Vagina (tissue), 2 donors: Measurements from ENCODE around the gene TMEM35B. TPM values are rescaled to one million over a fixed set of nuclear protein-coding genes. Genes with fewer than 3 reads are reported as not detected.
A peak's percentile ranks its signal among the peaks of the same experiment; 100 is the strongest.

Source experiments
- DNase-seq, 2 donors: peaks; one replicate each; pipeline ENCODE4 v3.0.0-alpha.2; 2017; ENCODE audit errors: extremely low spot score in 2 of 2
- H3K27ac ChIP-seq: fragments of 200-600 bp; sonication (generic); one replicate; pipeline ENCODE4 v1.5.1; 2019
- H3K27me3 ChIP-seq: fragments of 200-600 bp; sonication (generic); one replicate; pipeline ENCODE4 v1.5.1; 2019
- H3K36me3 ChIP-seq, 2 donors: fragments of 200-600 bp; sonication (generic); one replicate each; pipeline ENCODE4 v1.5.1; 2017 to 2019
- H3K4me1 ChIP-seq: fragments of 200-600 bp; sonication (generic); one replicate; pipeline ENCODE4 v1.5.1; 2019
- H3K4me3 ChIP-seq, 2 donors: fragments of 200-600 bp; sonication (generic); 1 replicate in 1 of 2; 2 replicates in 1 of 2; pipeline ENCODE4 v1.5.1; 2016 to 2019
- H3K9me3 ChIP-seq: fragments of 200-600 bp; sonication (generic); one replicate; pipeline ENCODE4 v1.5.1; 2019
- POLR2A ChIP-seq, 2 donors: fragments of 450-650 bp; IDR thresholded peaks; one replicate each; pipeline ENCODE4 v1.6.1; 2017; ENCODE audit warnings: antibody characterized with exemption in 2 of 2, mild to moderate bottlenecking in 2 of 2, moderate library complexity in 2 of 2
- POLR2AphosphoS5 ChIP-seq, 2 donors: sonication (generic); formaldehyde crosslinking; IDR thresholded peaks; one replicate each; pipeline ENCODE4 v1.9.0; 2017; ENCODE audit warnings: antibody characterized with exemption in 2 of 2, mild to moderate bottlenecking in 2 of 2, low read depth in 1 of 2; ENCODE audit not compliant: insufficient read depth in 1 of 2
- intact Hi-C: fragments of 100-400 bp; cut with DNase I; formaldehyde crosslinking; loops from one replicate; pipeline ENCODE4 v1.15.1; 2023
- total RNA-seq: library from RNA; depleted of rRNA; stranded (reverse); fragments of >200 nt; gene quantifications from one replicate; pipeline ENCODE4 v1.2.3, GENCODE V29; 2016
- TF ChIP-seq, protein P1 (sequence below), 3 experiments: fragments of 450-650 bp in 2 of 3; fragments of 200-600 bp in 1 of 3; sonication (generic) in 1 of 3; IDR thresholded peaks; one replicate each; pipeline ENCODE4 v1.5.1; 2017 to 2019; ENCODE audit warnings: antibody characterized with exemption in 3 of 3, mild to moderate bottlenecking in 2 of 3, moderate library complexity in 2 of 3

TMEM35B gene
- 44.0 TPM for total RNA-seq

DNA sequence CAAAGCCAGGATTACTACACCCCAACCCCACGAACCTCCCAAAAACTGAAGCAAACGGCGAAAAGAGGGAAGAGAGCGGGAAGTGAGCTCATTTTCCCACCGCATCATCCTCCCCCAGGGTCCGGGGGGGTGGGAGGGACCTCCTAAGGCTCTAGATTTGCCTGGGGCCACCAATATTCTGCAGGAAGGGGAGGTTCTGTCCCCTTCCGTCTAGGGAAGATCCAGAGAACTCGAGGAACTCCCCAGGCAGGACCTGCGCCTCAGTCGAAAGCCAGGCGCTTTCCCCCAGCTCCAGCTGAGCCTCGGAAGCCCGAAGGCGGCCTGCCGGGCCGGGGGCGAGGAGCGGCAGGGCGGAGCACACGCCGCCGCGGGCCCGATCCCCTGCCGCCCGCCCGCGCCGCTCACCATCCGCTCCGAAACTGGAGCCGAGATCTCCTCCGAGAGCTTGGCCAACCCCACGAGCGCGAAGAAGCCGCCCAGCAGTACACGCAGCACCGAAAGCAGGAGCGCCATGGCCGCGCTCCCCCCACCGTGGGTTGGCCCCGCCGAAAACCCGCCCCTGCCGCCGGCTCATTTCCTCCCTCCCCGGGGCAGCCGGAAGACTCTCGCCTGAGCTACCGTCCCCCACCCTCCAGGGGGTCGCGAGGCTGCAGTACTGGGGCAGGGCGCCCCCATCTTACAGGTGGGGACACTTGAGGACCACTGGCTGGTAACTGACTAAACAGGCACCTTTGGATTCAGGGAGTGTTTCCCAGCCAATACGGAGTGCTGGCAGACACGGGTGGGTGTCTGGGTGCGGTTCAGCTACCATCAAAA lies at the start of gene TMEM35B:
TSS of gene TMEM35B (minus strand) at position 555 of the 816 bp plus-strand sequence. CDS start at position 513, 42 bp downstream.
- intact Hi-C loops: no loop called here
- H3K36me3 ChIP-seq: no peaks in the 10 kb centered on the region
- DNase-seq: no peak

DNA sequence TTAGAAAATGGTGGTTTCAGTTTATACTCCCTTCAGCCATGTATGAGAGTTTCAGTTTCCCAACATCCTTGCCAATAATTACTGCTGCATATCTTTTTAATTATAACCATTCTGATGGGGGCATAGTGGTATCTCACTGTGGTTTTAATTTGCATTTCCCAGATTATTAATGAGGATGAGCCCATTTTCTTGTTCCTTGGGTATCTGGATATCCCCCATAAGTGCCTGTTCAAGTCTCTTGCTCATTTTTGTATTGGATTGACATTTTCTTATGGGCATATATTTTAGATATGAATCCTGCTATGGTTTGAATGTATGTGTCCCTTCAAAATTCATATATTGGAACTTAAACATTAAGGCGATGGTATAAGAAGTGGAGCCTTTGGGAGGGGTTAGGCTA lies 48.2 kb upstream of the TMEM35B start:
- H3K27ac ChIP-seq: no peak overlapping the region
- peaks cover 24% of the 10 kb centered on the region for H3K4me1 ChIP-seq
- TF ChIP-seq POLR2A (IDR thresholded peaks at IDR 0.05) (no peak), POLR2AphosphoS5 (IDR thresholded peaks at IDR 0.05; ENCODE audit: insufficient read depth in 1 of 2, low read depth in 1 of 2) (no peak)
- TF ChIP-seq, protein P1, sequence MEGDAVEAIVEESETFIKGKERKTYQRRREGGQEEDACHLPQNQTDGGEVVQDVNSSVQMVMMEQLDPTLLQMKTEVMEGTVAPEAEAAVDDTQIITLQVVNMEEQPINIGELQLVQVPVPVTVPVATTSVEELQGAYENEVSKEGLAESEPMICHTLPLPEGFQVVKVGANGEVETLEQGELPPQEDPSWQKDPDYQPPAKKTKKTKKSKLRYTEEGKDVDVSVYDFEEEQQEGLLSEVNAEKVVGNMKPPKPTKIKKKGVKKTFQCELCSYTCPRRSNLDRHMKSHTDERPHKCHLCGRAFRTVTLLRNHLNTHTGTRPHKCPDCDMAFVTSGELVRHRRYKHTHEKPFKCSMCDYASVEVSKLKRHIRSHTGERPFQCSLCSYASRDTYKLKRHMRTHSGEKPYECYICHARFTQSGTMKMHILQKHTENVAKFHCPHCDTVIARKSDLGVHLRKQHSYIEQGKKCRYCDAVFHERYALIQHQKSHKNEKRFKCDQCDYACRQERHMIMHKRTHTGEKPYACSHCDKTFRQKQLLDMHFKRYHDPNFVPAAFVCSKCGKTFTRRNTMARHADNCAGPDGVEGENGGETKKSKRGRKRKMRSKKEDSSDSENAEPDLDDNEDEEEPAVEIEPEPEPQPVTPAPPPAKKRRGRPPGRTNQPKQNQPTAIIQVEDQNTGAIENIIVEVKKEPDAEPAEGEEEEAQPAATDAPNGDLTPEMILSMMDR (IDR thresholded peaks at IDR 0.05): no peak
- H3K27me3 ChIP-seq: no peaks in the 10 kb centered on the region
- no peaks in the 10 kb centered on the region for H3K36me3 ChIP-seq
- peaks cover 5% of the 10 kb centered on the region for H3K9me3 ChIP-seq
- DNase-seq: no peak
- H3K4me3 ChIP-seq: no peak overlapping the region
- intact Hi-C loops: no loop called here

More for the DNA sequence above, at the start of gene TMEM35B:
- peaks cover 31% of the 10 kb centered on the region for H3K4me1 ChIP-seq
- peak within 1 kb of the TSS; percentile 94 for H3K27ac ChIP-seq
- H3K27me3 ChIP-seq: no peaks in the 10 kb centered on the region
- TF ChIP-seq POLR2AphosphoS5 (IDR thresholded peaks at IDR 0.05; ENCODE audit: insufficient read depth in 1 of 2, low read depth in 1 of 2): peak in 1 of 2 donors; percentile 83
- TF ChIP-seq, protein P1 (IDR thresholded peaks at IDR 0.05): no peak
- TF ChIP-seq POLR2A (IDR thresholded peaks at IDR 0.05): peak in 1 of 2 donors; percentile 74
- H3K9me3 ChIP-seq: no peaks in the 10 kb centered on the region
- peak within 1 kb of the TSS; percentile 70 to 74 for H3K4me3 ChIP-seq

DNA sequence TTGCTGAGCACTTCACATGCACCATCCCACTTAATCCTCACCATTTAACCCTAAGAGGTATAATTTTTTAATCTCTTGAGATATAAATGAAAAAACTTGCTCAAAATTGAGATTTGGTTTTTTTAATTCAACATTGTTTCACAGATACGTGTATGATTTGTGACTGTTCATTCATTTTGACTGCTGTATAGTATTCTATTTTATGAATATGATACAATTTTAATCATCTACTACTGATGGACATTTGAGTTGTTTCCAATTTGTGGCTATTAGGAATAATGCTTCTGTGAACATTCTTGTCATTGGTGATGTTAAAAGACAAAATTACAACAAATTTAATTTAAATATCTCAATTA lies 47.2 kb upstream of the TMEM35B start:
- Histone ChIP-seq H3K27ac (no peak overlapping the region), H3K27me3 (no peaks in the 10 kb centered on the region), H3K36me3 (no peaks in the 10 kb centered on the region), H3K4me1 (peaks cover 24% of the 10 kb centered on the region), H3K9me3 (peaks cover 5% of the 10 kb centered on the region), H3K4me3 (peak overlapping the region in 1 of 2 donors; percentile 87)
- intact Hi-C loops: no loop called here
- DNase-seq: no peak
- TF ChIP-seq POLR2AphosphoS5 (IDR thresholded peaks at IDR 0.05; ENCODE audit: insufficient read depth in 1 of 2, low read depth in 1 of 2): no peak
- TF ChIP-seq, protein P1 (IDR thresholded peaks at IDR 0.05): no peak
- no peak for TF ChIP-seq POLR2A (IDR thresholded peaks at IDR 0.05)

- intact Hi-C loops: no loop called here
- no peaks in the 10 kb centered on the region for H3K27me3 ChIP-seq
- H3K36me3 ChIP-seq: no peaks in the 10 kb centered on the region
- TF ChIP-seq POLR2AphosphoS5 (IDR thresholded peaks at IDR 0.05; ENCODE audit: insufficient read depth in 1 of 2, low read depth in 1 of 2) (no peak), POLR2A (IDR thresholded peaks at IDR 0.05) (no peak)
- TF ChIP-seq, protein P1 (IDR thresholded peaks at IDR 0.05): no peak
- H3K4me3 ChIP-seq: peak overlapping the region; percentile 64 to 87
- peaks cover 24% of the 10 kb centered on the region for H3K4me1 ChIP-seq
- H3K27ac ChIP-seq: peak overlapping the region; percentile 91
- no peak for DNase-seq
- H3K9me3 ChIP-seq: peaks cover 5% of the 10 kb centered on the region
These were observed 45.8 kb upstream of the TMEM35B start for GRCh38 chr1:35030756-35031446.
